Spleen (tissue), 11 donors: ENCODE results near the gene WFDC1. TPM values are rescaled to one million over a fixed set of nuclear protein-coding genes. Genes with fewer than 3 reads are reported as not detected.
A peak's percentile ranks its signal among the peaks of the same experiment; 100 is the strongest.

Experiments
- DNase-seq: peaks from one replicate; pipeline ENCODE4 v3.0.0-alpha.2; 2020
- H3K27ac ChIP-seq, 8 donors: fragments of 200-600 bp; sonication (generic) in 7 of 8; 1 replicate in 4 of 8; 2 replicates in 4 of 8; pipeline versions ENCODE4 v1.5.0 to v1.8.0; 2016 to 2021; ENCODE audit warnings: inconsistent platforms in 4 of 8, mild to moderate bottlenecking in 4 of 8, moderate library complexity in 1 of 8
- H3K27me3 ChIP-seq, 7 donors: fragments of 200-600 bp; sonication (generic) in 6 of 7; replicated peaks in 1 of 7; 1 replicate in 4 of 7; 2 replicates in 3 of 7; pipeline versions ENCODE4 v1.5.0 to v1.8.0; 2016 to 2021; ENCODE audit warnings: inconsistent platforms in 3 of 7, mild to moderate bottlenecking in 1 of 7
- H3K36me3 ChIP-seq, 6 donors: fragments of 200-600 bp; sonication (generic) in 5 of 6; 1 replicate in 4 of 6; 2 replicates in 2 of 6; pipeline versions ENCODE4 v1.5.0 to v1.8.0; 2016 to 2021; ENCODE audit warnings: inconsistent platforms in 2 of 6
- H3K4me1 ChIP-seq, 6 donors: fragments of 200-600 bp; sonication (generic) in 5 of 6; 1 replicate in 3 of 6; 2 replicates in 3 of 6; pipeline versions ENCODE4 v1.5.0 to v1.8.0; 2016 to 2021; ENCODE audit warnings: inconsistent platforms in 3 of 6
- H3K4me3 ChIP-seq, 8 donors: fragments of 200-600 bp; sonication (generic) in 7 of 8; 1 replicate in 4 of 8; 2 replicates in 4 of 8; pipeline versions ENCODE4 v1.5.0 to v1.8.0; 2016 to 2021; ENCODE audit warnings: inconsistent platforms in 4 of 8, mild to moderate bottlenecking in 4 of 8, moderate library complexity in 2 of 8
- H3K9me3 ChIP-seq, 8 donors: fragments of 200-600 bp; sonication (generic) in 7 of 8; 1 replicate in 4 of 8; 2 replicates in 4 of 8; pipeline versions ENCODE4 v1.5.0 to v1.8.0; 2016 to 2021; ENCODE audit warnings: inconsistent platforms in 4 of 8
- POLR2A ChIP-seq, 3 donors: fragments of 450-650 bp; IDR thresholded peaks; one replicate each; pipeline ENCODE4 v1.5.1; 2017; ENCODE audit warnings: antibody characterized with exemption in 3 of 3, mild to moderate bottlenecking in 1 of 3
- POLR2AphosphoS5 ChIP-seq, 3 donors: sonication (generic); formaldehyde crosslinking; IDR thresholded peaks; one replicate each; pipeline ENCODE4 v1.5.1; 2017; ENCODE audit warnings: antibody characterized with exemption in 3 of 3
- WGBS, 5 donors: extraction: QIAGEN DNeasy Blood & Tissue Kit in 3 of 5; methylation state at CpG; one replicate each; pipeline versions ENCODE4 v1.1.5 to v1.1.7; 2013 to 2018; 5-methylcytosine and 5-hydroxymethylcytosine counted together
- intact Hi-C: fragments of 100-400 bp; cut with DNase I; formaldehyde crosslinking; loops from one replicate; pipeline ENCODE4 v1.15.0; 2023; ENCODE audit warnings: low total_unique reads
- polyA plus RNA-seq, 3 donors: library from polyadenylated mRNA; stranded (reverse); fragments of 200-250 nt; gene quantifications; one replicate each; pipeline ENCODE4 v1.2.1, GENCODE V29; 2013
- total RNA-seq, 7 donors: library from RNA; depleted of rRNA in 3 of 7; stranded (reverse); fragments of >200 nt in 3 of 7; fragmentation: NEBNext Ultra II Directional in 4 of 7; extraction: Animal tissue kit (Norgen Biotek cat#: 25700) in 4 of 7; gene quantifications; one replicate each; pipeline versions ENCODE4 v1.1.0 to v1.2.1, GENCODE V29; 2016 to 2021
- TF ChIP-seq, protein P1 (sequence below), 11 experiments: fragments of 200-600 bp in 7 of 11; fragments of 450-650 bp in 4 of 11; sonication (generic) in 4 of 11; IDR thresholded peaks in 8 of 11; conservative IDR thresholded peaks in 3 of 11; 1 replicate in 7 of 11; 2 replicates in 4 of 11; pipeline versions ENCODE4 v1.4.0 to v1.8.0; 2016 to 2021; ENCODE audit warnings: antibody characterized with exemption in 11 of 11, inconsistent platforms in 4 of 11, mild to moderate bottlenecking in 1 of 11
- donor health status: healthy with polysubstance abuse.
- donor health status: DM: no; HTN: no; CAD: no; lungs with moderate emphysema.
- donor health status: DM: no; HTN: no; CAD: no.
- donor health status: Bipolar disorder and iron deficiency.
- donor health status: healthy.
- donor health status: DM: no; HTN: no; CAD: no.
- donor health status: DM: yes; HTN: yes; CAD: no.

WFDC1 gene
- total and polyA plus RNA-seq, 10 donors: 1.6 to 6.6 (median 2.2) TPM

DNA sequence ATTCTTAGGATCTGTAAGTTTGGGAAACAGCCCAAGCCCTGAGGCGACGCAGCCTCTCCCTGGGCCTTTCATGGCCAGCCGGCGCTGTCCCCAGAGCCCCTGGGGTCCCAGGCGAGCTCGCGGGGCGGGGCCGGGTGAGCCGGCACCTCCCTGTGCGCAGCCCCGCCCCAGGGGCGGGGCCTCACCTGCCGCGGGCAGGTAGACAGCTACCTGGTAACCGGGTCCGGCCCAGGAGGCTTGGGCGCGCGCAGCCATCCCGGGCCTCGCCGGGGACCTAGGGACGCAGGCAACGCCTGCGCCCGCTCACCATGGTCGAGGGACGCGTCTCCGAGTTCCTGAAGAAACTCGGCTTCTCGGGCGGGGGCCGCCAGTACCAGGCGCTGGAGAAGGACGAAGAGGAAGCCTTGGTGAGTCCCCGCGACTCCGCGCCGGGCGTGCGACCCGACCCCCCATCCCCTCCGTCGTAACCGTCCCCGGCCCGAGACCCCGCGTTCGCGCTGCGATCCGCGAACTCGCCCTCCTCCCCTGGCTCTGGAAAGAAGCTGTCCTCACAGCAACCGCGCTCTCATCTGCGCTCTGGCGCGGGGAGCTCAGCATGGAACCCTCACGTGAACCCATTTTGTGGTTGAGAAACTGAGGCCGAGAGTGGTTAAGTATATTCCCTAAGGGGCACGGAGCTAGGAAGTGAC lies 73.8 kb downstream of the WFDC1 start, which contains the start of gene ATP2C2:
TSS of gene ATP2C2 (plus strand) at position 231 of the 689 bp plus-strand sequence. CDS start at position 309, 78 bp downstream.
- WGBS, 5 donors: 3 to 12% (median 4%) methylated on average over 37 to 66 of the region's 66 CpGs
- TF ChIP-seq, protein P1, sequence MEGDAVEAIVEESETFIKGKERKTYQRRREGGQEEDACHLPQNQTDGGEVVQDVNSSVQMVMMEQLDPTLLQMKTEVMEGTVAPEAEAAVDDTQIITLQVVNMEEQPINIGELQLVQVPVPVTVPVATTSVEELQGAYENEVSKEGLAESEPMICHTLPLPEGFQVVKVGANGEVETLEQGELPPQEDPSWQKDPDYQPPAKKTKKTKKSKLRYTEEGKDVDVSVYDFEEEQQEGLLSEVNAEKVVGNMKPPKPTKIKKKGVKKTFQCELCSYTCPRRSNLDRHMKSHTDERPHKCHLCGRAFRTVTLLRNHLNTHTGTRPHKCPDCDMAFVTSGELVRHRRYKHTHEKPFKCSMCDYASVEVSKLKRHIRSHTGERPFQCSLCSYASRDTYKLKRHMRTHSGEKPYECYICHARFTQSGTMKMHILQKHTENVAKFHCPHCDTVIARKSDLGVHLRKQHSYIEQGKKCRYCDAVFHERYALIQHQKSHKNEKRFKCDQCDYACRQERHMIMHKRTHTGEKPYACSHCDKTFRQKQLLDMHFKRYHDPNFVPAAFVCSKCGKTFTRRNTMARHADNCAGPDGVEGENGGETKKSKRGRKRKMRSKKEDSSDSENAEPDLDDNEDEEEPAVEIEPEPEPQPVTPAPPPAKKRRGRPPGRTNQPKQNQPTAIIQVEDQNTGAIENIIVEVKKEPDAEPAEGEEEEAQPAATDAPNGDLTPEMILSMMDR (IDR thresholded peaks at IDR 0.05 in 8 of 11, conservative IDR thresholded peaks at IDR 0.05 in 3 of 11): no peak
- TF ChIP-seq POLR2A (IDR thresholded peaks at IDR 0.05): no peak
- no peak for TF ChIP-seq POLR2AphosphoS5 (IDR thresholded peaks at IDR 0.05)
- H3K27ac ChIP-seq: peak within 1 kb of the TSS in 2 of 8 donors; percentile 13 to 53
- H3K36me3 ChIP-seq: no peaks in the 10 kb centered on the region
- H3K27me3 ChIP-seq: peaks cover 3 to 78% (median 41%) of the 10 kb centered on the region in 7 donors
- peaks cover 8 to 38% (median 18%) of the 10 kb centered on the region in 6 donors for H3K4me1 ChIP-seq
- H3K4me3 ChIP-seq: peak within 1 kb of the TSS in 6 of 8 donors; percentile 11 to 52 (median 30)
- intact Hi-C loops: no loop called here
- DNase-seq: peak; percentile 80
- H3K9me3 ChIP-seq: no peaks in the 10 kb centered on the region

DNA sequence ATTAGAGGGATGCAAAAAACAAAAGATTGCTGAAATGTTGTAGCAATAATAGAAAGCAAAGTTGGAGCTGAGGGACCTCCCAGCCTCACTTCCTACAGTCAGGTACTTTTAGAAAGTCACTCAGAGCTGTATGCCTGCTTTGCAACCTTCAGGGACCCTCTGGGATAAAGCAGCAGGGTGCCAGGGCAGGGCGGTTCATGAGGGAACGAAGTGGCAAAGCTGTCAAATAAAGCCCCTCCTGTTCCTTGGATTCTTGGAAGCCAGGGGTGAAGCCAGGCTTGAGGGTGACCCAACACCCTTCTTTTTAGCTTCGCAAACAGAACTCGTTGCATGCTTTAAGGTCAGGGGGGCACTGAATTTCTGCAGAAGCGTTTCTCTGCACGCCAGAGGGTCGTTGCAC lies 74.4 kb downstream of the WFDC1 start:
- DNase-seq: no peak
- Histone ChIP-seq H3K4me1 (peaks cover 8 to 38% (median 18%) of the 10 kb centered on the region in 6 donors), H3K36me3 (no peaks in the 10 kb centered on the region), H3K4me3 (no peak overlapping the region), H3K27ac (no peak overlapping the region), H3K9me3 (no peaks in the 10 kb centered on the region), H3K27me3 (peaks cover 3 to 78% (median 41%) of the 10 kb centered on the region in 7 donors)
- intact Hi-C loops: no loop called here
- 52 to 63% (median 60%) methylated on average over 7 of the region's 7 CpGs for WGBS, 5 donors
- no peak for TF ChIP-seq POLR2AphosphoS5 (IDR thresholded peaks at IDR 0.05)
- TF ChIP-seq, protein P1 (IDR thresholded peaks at IDR 0.05 in 8 of 11, conservative IDR thresholded peaks at IDR 0.05 in 3 of 11): no peak
- no peak for TF ChIP-seq POLR2A (IDR thresholded peaks at IDR 0.05)

DNA sequence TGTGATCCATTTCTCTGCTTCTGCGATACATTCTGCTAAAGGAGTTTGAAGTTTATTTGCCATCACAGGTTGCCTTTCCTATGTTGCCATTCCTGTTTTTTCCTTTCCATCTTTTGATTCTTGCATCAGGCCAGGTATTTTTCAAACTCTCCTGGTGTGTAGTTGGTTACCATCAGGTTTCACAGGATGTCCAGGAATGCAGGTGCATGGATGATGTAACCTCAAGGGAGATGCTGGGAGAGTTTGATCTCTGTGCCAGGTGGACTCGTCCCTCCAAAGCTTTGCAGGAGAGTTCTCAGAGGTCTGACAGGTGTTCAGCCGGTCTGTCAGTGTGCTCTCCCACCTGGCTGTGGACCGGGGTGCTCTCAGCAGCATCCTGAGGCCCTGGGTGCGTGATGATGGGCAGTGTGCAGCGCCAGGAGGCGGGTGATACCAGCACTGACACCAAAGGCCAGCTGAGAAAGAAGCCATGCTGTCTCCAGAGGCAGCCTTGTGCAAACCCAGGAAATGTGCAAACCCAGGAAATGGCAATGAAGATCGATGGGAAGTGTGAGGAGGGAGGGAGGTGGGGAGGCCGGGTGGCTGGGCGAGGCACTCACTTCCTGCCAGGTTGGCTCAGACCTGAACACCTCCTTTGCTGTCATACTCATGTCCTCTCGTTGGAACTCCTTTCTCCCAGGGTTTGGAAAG lies 75.4 kb downstream of the WFDC1 start:
- no peak overlapping the region for H3K27ac ChIP-seq
- no peak overlapping the region for H3K4me3 ChIP-seq
- H3K4me1 ChIP-seq: peaks cover 8 to 38% (median 18%) of the 10 kb centered on the region in 6 donors
- WGBS, 5 donors: 37 to 54% (median 47%) methylated on average over 11 of the region's 11 CpGs
- H3K36me3 ChIP-seq: no peaks in the 10 kb centered on the region
- DNase-seq: no peak
- peaks cover 3 to 80% (median 41%) of the 10 kb centered on the region in 7 donors for H3K27me3 ChIP-seq
- intact Hi-C loops: no loop called here
- no peaks in the 10 kb centered on the region for H3K9me3 ChIP-seq
- TF ChIP-seq, protein P1 (IDR thresholded peaks at IDR 0.05 in 8 of 11, conservative IDR thresholded peaks at IDR 0.05 in 3 of 11): no peak
- no peak for TF ChIP-seq POLR2AphosphoS5 (IDR thresholded peaks at IDR 0.05)
- TF ChIP-seq POLR2A (IDR thresholded peaks at IDR 0.05): no peak
